ENCODE data around the gene TRIM52.
"Not testable (repeated sequence)": the region's sequence is repeated elsewhere in the genome, so short reads cannot be mapped to it uniquely, and the experiment has no call there.

Gene TRIM52

GRCh38 chr5:181233088-181233800 lies 27.7 kb downstream of the TRIM52 start:
- DNase-seq (ENCODE audit: low spot score), result no peak

DNA sequence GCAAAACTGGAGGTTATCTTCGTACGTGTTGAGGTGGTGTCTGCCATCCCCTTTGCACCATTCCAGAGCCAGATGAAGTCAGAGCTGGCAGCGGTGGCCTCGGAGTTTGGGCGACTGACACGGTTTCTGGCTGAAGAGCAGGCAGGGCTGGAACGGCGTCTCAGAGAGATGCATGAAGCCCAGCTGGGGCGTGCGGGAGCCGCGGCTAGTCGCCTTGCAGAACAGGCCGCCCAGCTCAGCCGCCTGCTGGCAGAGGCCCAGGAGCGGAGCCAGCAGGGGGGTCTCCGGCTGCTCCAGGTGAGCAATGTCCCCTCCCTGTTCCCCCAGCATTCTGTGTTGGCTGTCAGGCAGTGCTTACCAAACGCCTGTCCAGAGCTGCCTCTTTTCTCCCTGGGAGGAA lies 28.4 kb downstream of the TRIM52 start:
- DNase-seq (ENCODE audit: low spot score), result no peak

- DNase-seq (ENCODE audit: low spot score), result no peak
These were observed 29.5 kb downstream of the TRIM52 start for GRCh38 chr5:181231432-181231831.

DNA sequence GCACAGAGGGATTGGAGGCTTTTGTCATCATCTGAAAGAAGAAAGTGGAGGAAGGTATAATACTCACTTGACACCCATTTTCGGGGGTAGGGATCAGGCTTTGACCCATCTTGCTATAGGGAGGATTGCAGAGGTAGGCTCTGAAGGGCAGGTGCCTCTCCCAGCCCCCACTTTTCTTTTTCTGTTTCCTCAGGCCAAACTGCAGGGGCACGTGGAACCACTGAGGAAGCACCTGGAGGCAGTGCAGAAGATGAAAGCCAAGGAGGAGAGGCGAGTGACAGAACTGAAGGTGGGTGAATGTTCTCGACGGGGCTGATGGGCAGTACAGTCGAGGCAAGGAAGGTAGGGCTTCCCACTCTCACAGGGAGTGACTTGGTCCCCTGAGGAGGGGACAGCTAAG lies 30.4 kb downstream of the TRIM52 start:
- DNase-seq (ENCODE audit: low spot score), result no peak

- no peak for DNase-seq (ENCODE audit: low spot score)
These were observed 30.9 kb downstream of the TRIM52 start for GRCh38 chr5:181229996-181230395.

DNA sequence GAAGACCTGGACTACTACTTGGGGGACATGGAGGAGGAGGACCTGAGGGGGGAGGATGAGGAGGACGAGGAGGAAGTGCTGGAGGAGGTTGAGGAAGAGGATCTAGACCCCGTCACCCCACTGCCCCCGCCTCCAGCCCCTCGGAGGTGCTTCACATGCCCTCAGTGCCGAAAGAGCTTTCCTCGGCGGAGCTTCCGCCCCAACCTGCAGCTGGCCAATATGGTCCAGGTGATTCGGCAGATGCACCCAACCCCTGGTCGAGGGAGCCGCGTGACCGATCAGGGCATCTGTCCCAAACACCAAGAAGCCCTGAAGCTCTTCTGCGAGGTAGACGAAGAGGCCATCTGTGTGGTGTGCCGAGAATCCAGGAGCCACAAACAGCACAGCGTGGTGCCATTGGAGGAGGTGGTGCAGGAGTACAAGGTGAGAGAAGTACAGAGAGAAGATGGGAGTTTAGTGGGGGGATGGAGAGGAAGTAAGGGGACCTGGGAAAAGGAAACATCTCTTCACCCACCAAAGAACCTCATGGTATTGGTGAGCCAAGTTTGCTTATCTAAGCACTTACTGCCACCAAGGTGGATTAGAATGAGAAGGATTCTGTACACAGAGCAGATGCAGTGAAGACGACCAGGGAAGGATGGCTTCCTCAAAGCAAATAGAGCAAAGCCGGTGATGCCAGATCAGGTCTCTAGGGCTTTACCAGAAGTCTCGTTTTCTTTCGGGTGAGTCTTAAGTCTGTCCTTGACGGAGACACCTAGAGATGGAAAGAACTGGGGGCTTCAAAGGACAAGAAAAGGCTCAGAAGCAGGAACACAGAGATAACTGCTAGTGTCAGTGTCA lies 36.3 kb downstream of the TRIM52 start:
- DNase-seq (ENCODE audit: low spot score), result no peak

DNA sequence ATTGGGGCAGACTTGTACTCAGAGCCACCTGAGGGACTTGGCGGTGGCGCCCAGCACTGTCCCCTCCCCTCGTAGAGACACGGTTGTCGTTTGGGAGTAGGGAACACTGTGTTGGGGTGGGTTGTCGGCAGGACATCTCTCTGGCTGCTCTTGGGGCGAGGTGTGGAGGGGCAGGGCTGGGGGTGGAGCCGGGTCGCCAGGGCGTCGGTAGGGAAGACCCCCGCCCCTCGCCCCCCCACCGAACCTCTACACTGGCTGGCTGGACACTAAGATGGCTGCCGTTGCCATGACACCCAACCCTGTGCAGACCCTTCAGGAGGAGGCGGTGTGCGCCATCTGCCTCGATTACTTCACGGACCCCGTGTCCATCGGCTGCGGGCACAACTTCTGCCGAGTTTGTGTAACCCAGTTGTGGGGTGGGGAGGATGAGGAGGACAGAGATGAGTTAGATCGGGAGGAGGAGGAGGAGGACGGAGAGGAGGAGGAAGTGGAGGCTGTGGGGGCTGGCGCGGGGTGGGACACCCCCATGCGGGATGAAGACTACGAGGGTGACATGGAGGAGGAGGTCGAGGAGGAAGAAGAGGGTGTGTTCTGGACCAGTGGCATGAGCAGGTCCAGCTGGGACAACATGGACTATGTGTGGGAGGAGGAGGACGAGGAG lies 37.1 kb downstream of the TRIM52 start:
- DNase-seq (ENCODE audit: low spot score), result no peak

DNA sequence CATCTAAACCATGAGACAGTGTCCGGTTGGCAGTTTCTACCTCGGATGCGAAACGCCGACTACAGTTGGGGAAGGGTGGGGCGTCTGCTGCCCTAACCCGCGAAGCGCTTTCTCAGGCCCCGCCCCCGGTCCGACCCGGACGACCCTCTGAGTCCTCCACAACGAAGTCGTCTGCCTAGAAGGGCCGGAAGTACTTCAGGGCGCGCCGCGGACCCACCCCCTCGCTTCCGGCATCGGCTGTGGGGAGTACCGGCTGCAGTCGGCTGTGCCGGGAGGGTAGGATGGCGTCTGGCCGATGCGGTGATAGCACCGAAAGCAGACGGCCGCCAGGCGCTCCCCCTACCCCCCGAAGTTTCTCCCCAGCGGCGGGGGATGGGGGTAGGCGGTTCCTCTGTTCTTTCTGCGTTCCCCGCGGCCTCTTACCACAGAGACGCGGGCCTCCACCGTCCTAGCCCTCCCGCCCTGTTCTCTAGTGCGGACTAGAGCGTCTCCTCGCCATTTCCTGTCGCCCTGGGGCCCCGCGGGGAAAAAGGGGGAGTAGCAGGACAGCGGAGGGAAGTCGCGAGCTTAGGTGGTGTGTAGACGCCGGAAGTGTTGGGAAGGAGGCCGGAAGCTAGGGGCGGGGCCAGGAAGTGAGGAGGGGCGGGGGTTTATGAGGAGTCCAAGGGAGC lies 37.8 kb downstream of the TRIM52 start, which contains the start of gene TRIM41:
TSS of gene TRIM41 (plus strand) at position 224 of the 671 bp plus-strand sequence. CDS start 719 bp downstream, outside the sequence.
- peak; percentile 99 for DNase-seq (ENCODE audit: low spot score)

- no peak for DNase-seq (ENCODE audit: low spot score)
These were observed 38.3 kb downstream of the TRIM52 start for GRCh38 chr5:181222630-181223057.

DNA sequence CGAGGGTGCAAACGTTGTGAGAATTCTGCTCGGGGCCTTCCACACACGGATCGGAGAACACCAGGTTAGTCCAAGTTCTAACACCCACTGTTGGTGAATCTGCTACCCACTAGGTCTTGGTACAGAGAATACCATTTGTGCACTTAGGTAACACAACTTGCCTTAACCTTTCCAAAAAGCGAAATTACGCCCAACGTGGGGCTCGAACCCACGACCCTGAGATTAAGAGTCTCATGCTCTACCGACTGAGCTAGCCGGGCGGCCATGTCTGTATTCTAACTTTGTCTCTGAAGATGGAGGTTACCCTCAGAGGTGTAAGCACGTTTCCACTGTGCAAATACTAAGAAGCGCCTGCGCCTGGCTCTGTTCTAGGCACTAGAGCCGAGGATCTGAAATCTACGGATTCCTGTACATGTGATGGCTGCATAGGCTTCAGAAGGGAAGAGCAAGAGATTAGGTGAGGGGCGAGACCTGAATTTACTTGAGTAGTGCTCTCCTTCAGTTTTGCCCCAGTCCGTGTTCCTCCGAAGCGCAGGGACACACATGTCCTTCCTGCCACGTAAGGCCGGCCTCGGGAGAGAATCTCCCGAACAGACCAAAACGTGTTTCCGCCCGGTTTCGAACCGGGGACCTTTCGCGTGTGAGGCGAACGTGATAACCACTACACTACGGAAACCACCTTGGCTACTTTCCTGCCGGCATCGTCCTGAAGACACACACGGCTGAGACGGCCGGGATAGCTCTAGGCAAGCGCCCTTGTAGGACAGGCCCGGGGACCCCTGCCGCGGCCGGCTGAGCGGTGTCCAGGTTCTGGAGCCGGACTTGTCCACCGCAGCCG lies 38.9 kb downstream of the TRIM52 start:
- DNase-seq (ENCODE audit: low spot score), result peak; percentile 91

DNA sequence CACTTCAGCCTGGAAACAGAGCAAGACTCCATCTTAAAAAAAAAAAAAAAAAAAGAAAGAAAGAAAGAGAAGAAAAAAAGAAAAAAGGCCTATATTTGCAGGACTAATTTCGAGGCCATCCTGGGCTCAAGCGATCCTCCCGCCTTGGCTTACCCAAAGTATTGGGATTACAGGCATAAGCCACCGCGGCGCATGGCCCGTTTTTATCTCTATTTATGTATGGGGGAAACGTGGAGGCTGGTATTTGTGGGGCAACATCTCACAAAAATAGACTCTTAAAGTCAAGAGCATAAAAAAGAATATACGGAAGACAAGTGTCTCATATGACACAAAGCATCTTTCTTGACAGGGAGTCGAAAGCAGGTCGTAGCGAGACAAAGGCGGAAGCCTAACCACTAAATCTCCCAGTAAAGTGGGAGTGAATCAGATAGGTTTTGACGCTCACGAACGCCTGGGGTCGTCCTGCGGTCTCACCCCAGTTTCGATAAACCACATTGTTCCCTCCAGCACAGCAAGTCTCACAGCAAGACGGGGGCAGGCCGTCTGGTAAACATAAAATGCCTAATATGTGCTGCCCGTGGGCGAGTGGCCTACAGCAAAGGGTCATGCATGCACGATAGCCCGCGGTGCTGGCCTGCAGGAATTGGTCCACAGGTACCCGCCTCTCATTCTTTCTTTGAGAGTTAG lies 39.7 kb downstream of the TRIM52 start:
- no peak for DNase-seq (ENCODE audit: low spot score)

- DNase-seq (ENCODE audit: low spot score), result no peak
These were observed 40.8 kb downstream of the TRIM52 start for GRCh38 chr5:181220178-181220515.

GRCh38 chr5:181219262-181220177 lies 41.4 kb downstream of the TRIM52 start:
- DNase-seq (ENCODE audit: low spot score), result no peak

- no peak for DNase-seq (ENCODE audit: low spot score)
These were observed 42.2 kb downstream of the TRIM52 start for GRCh38 chr5:181218795-181219124.

DNA sequence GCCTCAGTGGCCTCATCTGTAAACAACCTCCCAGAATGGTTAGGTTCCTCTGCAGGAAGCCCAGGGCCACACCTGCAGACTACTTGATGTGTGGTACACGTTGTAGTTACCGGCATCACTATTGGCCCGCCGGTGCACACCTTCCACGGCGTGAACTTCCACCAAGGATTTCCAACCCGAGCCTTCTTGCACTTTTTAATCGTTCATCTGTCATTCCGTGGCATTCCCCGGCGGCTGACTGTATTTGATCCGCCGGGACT lies 43.2 kb downstream of the TRIM52 start:
- no peak for DNase-seq (ENCODE audit: low spot score)

GRCh38 chr5:181217111-181217802 lies 43.7 kb downstream of the TRIM52 start:
- peak; percentile 34 for DNase-seq (ENCODE audit: low spot score)

DNA sequence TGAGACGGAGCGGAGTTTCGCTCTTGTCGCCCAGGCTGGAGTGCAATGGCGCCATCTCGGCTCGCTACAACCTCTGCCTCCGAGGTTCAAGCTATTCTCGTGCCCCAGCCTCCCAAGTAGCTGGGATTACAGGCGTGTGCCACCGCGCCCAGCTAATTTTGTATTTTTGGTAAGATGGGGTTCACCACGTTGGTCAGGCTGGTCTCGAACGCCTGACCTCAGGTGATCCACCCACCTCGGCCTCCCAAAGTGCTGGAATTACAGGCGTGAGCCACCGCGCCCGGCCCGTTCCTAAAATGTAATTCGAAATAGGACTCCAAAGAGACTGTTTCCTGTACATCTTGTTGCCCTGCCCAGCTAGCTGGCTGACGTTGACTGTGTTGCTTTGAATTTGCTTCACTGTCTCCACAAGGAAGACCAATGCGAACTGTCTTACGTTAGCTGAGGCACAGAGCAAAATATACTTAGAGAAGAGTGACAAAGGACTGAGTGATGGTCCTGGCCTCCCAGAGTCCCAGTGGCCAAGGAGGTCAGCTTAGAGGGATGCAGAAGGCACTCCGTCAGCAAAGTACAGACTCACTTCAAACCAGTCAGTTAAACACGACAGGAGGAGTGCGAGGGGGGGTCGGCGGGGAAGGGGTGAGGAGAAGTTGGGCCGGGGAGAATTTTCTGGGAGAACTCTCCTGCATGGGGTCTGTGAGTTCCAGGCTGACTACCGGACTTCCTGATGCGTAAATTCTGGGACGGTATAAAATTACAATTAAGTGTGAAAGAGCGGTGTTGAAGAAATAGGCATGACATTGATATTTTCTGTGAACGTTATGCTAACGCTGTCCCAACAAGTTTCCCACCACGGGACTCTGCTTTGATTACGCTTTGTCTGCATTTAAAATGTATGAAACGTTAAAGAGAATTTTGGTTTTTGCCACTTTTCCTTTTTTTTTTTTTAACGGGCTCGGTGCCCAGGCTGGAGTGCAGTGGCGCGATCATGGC lies 44.6 kb downstream of the TRIM52 start:
- DNase-seq (ENCODE audit: low spot score), result no peak

DNA sequence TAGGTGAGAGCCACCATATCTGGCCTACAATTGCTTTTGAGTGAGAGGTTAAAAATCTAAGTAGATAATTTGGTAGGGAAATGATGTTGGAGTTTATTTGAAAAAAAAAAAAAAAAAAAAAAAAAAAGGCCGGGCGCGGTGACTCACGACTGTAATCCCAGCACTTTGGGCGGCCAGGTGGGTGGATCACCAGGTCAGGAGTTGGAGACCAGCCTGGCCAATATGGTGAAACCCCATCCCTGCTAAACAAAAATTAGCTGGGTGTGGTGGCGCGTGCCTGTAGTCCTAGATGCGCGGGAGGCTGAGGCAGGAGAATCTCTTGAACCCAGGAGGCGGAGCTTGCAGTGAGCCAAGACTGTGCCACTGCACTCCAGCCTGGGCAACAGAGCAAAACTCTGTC lies 46.7 kb downstream of the TRIM52 start:
- not testable (repeated sequence) for DNase-seq (ENCODE audit: low spot score)
